Stimulated activated CD4-positive, alpha-beta T cell treated with anti-CD3 and anti-CD28 coated beads, Interleukin-12 subunit alpha, Interleukin-12 subunit beta, amount 100 ng/mL, for 24 hours (primary cell): ENCODE results near the gene IL34.
"Not testable (repeated sequence)": the region's sequence is repeated elsewhere in the genome, so short reads cannot be mapped to it uniquely, and the experiment has no call there.

Source experiments
- DNase-seq, 2 experiments: peaks; one replicate each; pipeline ENCODE4 v3.0.0-alpha.2; 2020; ENCODE audit warnings: low read depth in 2 of 2

Gene IL34

DNA sequence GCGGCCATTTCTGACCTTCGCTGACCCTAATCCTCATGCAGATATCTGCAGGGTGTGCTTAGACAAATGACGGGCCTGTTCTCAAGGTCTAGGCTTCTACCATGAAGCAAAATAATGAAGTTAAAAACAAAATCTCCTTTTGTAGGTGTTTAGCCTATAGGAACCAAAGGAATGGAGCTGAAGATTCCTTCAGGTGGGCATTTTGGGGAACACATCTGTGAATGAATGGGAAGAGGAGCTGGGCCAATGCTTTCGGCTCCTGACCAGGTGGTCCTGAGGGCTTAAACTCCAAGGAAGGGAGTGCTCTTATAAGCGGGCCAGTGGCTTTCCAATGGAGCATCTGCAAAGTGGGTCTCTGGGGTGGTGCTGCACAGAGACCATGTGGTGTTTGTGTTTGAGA lies 14.1 kb upstream of the IL34 start:
- DNase-seq = no peak

DNA sequence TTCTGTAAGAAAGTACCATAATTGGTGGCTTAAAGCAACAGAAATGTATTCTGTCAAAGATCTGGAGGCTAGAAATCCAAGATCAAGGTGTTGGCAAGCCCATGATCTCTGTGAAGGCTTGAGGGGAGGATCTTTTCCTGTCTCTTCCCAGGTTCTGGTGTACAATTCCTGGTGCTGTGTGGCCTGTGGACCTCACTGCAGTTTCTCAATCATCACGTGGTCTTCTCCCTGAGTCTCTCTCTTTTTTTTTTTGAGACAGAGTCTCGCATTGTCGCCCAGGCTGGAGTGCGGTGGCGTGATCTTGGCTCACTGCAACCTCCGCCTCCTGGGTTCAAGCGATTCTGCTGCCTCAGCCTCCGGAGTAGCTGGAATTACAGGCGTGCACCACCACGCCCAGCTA lies 12.7 kb upstream of the IL34 start:
- DNase-seq = not testable (repeated sequence)

DNA sequence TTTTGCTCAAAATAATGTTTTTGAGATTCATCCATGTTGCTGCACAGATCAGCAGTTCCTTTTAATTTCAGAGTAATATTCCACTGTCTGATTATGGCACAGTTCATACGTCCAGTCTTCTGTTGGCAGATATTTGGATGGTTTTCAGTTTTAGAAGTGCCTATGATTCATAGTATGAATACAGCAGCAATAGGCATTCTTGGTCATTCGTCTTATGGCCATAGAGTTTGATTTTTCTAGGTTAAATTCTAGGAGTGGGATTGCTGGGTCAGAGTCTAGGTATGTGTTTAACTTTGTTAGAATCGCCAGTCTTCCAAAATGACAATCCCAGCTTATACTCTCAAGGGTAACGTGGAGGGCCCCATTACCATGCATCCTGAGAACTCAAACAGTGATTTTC lies 11.5 kb upstream of the IL34 start:
- no peak for DNase-seq

DNA sequence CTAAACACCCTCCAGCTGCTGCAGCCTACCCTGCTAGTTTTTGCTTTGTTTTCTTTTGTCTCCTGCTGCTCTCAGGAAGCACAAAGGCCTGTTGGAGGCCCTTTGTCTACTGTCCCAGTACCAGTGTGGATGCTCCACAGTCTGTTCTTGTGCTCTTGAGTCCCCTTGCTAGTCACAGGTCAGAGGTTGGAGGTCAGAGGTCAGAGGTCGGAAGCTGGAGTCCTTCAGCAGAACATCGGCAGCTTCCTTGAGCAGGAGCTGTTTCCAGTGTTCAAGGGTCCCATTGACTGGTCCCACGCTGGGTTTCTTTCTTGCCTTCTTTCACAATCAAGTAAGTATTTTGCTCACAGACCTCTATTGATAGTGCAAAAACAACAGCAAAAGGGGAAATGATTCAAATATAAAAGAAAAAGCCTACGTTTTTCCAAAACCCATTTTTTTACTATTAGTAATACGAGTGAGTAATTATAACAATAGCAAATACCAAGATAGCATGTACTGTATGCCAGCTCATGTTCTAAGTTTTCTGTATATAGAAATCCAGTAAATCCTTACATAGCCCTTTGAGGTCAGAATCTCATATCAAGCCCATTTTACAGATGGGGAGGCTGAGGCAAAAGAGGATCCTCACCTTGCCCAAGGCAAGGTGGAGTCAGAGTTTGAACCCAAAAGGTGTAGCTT lies 10.9 kb upstream of the IL34 start:
- DNase-seq = no peak

DNA sequence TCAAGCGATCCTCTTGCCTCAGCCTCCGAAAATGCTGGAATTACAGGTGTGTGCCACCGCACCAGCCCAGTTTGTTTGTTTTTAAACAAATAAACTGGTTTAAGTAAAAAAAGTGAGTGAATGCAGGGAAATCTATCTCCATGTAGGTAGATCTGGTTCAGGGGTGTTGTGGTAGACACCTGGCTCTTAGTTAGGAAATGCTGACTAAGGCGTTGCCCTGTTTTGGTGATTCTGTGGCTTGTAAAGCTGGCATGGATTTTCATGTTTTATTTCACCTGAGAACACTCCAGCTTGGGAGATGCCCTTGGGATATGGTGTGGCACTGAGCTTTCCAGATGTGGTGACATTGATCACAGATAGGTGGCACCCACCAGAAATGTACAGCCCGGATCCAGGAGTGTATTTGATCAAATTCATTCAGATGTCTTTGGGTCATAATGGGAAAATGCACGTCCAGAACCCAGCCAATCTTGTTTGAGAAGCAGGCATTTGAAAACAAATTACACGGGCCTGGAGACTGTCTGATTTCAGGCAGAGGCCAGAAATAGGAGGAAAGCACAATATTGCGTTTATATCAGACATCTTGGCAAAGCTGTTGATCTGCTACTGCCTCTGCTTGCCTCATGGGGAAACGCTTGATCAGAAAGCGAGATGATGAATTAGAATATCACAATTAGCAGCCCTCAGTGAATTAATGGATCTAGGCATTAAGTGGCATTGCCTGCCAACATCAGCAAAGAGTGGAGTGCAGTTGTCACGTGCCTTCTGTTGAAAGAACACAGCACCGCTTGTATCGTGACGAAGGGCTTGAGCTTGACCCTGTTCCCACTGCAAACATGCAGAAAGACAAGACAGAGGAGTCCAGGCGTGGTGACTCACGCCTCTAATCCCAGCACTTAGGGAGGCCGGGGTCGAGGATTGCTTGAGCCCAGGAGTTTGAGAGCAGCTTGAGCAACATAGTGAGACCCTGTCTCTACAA lies 7.3 kb upstream of the IL34 start:
- DNase-seq = no peak

DNA sequence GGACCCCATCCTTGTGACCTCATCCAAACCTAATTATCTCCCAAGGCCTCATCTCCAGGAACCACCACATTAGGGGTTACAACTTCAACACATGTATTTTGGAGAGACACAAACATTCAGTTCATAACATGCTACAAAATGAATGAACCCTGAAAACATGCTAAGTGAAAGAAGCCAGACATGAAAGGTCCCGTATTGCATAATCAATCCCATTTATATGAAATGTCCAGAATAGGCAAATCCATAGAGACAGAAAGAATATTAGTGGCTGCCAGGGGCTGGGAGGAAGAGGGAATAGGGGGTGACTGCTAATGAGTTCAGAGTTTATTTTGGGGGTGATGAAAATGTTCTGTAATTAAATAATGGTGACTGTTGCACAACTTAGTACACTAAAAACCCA lies 3.7 kb upstream of the IL34 start:
- DNase-seq = no peak

DNA sequence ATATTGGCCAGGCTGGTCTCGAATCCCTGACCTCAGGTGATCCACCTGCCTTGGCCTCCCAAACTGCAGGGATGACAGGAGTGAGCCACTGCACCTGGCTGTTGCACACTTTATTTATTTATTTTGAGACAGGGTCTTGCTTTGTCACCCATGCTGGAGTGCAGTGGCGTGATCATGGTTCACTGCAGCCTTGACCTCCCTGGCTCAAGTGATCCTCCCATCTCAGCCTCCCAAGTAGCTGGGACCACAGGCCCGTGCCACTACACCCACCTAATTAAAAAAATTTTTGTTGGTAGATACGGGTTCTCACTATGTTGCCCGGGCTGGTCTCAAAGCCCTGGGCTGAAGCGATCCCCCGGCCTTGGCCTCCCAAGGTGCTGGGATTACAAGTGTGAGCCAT lies 3.1 kb upstream of the IL34 start:
- DNase-seq = not testable (repeated sequence)

DNA sequence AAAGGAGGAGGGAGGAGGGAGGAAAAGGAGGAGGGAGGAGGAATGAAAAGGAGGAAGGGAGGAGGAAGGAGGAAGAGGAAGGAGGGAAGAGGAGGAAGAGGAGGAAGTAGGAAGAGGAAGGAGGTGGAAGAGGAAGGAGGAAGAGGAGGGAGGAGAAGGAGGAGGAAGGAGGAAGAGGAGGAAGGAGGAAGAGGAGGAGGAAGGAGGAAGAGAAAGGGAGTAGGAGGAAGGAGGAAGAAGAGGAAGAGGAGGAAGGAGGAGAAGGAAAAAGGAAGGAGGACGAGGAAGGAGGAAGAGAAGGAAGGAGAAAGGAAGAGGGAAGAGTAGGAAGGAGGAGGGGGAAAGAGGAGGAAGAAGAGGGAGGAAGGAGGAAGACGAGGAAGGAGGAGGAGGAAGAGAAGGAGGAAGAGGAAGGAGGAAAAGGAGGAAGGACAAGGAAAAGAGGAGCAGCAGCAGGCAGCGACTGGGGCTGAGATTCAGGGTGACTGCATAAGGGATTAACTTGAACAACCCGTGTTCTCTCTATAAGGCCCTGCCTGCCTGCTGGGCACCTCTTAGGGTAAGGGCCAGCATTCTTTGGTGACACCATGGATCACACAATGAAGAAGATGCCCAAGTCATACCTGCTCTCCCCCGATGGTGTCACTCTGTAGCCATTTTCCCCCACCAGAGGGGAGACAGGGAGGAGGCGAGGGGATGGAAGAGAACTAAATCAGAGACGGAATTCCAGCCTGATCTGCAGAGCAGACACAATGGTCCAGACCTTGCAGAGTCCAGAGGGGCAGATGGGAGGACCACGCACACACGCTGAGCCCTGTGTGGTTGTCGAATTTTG lies 1.4 kb upstream of the IL34 start:
- no peak for DNase-seq

DNA sequence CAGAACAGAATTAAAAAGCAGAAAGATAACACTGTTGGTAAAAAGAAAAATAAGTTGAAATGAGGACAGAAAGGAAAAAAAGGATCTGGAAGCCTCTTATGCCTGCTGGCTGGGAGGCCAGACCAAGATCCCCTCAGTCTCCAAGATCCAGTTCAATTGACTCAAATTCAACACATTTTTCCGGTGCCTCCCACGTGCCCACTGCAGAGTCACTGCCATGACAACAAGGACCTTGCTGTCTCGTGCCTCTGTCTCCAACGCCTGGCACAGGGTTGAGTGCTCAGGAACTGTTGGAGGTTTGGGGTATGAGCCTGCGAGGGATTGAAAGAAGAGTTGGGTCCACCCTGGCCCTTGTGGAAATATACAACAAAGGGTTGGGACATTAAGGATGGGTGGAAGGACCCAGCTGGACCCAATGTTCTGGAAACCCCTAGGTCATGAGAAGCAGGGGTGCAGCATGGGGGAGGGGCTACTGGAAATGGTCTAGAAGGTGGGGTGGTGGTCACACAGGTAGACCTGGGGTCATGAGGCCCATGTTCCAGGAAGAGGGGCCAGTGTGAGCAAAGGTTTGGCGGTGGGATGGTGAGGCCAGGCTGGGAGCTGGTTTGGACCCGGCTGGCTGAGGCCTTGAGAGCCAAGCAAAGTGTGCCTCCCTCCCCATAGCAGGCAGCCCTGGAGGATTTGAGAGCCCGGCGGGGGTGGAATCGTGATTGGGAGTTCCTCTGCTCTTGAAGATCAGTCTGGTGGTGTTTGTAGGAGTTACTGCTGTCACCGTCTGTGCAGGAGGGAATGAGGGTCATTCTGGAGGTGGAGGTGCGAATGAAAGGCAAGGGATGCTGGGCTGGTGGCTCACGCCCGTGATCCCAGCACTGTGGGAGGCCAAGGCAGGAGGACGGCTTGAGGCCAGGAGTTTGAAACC lies 1.3 kb downstream of the IL34 start:
- no peak for DNase-seq

DNA sequence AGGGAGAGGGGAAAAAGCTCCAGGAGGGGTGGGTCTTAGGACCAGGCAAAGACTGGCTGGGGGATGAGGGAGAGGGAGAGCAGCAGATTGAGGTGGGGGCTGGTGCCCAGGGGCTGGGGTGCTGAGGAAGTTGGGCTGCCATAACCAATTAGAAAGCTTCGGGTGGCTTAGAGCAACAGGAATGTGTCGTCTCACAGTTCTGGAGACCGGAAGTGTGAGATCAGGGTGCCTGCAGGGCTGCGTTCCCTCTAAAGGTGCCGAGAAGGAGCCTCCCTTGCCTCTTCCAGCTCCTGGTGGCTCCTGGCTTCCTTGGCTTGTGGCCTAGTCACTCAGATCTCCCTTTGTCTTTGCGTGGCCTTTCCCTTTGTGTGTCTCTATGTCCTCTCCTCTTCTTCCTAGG lies 2.2 kb downstream of the IL34 start:
- DNase-seq = no peak

DNA sequence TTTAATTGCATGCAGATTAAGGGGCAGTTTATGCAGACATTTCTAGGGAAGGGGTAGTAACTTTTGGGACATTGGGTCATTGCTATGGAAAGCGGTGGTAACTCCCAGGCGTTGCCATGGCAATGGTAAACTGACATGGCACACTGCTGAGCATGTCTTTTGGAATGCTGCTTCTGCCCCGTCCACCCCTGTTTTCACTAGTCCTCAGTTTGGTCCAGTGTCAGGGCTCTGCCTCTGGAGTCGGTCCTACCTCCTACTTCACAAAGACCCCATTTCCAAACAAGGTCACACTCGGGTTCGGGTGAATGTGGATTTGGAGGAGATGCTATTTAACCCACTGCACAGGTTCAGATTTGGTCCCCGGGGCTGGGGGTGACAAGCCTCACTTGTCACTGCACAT lies 2.9 kb downstream of the IL34 start:
- no peak for DNase-seq

DNA sequence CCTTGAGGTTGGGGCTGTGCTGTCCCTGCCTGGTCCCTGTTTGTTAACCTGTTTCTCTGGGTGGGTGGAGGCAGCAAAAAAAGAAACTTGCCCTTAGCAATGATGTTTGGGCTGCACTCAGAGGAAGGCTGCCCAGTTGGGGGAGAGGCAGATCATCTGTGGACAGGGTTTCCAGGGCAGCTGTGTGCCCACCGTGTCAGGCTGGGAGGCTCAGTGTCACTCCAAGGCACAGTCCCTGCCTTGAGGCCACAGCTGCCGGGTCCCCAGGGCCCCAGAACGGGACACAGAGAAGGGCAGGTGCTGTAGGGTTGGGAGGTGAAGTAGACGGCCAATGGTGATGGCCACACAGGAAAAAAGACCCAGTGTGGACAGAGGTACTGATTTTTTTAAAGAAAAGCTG lies 3.9 kb downstream of the IL34 start:
- no peak for DNase-seq

DNA sequence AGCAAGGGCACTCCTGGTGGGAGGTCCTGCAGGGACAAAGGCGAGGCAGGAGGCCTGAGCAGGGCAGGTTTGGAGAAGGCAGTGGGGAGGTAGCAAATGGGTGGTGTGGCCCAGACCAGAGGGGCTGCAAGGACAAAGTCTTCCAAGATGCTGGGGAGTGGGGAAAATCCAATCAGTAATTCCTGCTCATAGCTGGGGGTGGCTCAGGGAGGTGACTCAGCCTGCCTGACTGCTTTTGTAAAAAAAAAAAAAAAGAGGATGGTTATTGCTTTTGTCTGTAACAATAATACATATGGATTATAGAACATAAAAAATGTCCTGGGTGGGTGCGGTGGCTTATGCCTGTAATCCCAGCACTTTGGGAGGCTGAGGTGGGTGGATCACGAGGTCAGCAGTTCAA lies 5.2 kb downstream of the IL34 start:
- no peak for DNase-seq

DNA sequence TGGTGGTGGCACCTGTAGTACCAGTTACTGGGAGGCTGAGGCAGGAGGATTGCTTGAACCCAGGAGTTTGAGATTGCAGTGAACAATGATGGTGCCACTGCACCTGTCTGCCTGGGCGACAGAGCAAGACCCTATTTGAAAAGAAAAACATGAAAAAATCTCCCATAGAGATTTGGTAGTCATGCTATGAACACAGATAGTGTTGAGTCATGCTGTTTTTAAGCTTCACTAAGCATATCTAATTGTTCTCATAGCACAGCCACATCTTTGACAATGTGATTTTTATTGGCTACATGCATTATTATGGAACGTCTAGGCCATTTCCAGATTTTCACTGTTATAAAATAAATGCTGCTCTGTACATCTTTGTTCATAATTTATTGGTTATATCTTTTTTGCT lies 6.0 kb downstream of the IL34 start:
- no peak for DNase-seq

DNA sequence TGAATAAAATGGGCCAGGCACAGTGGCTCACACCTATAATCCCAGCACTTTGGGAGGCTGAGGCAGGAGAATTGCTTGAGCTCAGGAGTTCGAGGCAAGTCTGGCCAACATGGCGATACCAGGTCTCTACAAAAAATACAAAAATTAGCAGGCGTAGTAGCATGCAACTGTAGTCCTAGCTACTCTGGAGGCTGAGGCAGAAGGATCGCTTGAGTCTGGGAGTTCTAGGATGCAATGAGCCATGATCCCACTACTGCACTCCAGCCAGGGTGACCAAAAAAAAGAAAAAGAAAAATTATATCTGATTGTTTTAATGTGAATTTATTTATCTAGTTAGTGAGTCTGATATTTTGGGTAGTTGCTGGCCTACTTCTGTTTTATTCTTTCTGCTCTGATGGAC lies 7.0 kb downstream of the IL34 start:
- no peak for DNase-seq

DNA sequence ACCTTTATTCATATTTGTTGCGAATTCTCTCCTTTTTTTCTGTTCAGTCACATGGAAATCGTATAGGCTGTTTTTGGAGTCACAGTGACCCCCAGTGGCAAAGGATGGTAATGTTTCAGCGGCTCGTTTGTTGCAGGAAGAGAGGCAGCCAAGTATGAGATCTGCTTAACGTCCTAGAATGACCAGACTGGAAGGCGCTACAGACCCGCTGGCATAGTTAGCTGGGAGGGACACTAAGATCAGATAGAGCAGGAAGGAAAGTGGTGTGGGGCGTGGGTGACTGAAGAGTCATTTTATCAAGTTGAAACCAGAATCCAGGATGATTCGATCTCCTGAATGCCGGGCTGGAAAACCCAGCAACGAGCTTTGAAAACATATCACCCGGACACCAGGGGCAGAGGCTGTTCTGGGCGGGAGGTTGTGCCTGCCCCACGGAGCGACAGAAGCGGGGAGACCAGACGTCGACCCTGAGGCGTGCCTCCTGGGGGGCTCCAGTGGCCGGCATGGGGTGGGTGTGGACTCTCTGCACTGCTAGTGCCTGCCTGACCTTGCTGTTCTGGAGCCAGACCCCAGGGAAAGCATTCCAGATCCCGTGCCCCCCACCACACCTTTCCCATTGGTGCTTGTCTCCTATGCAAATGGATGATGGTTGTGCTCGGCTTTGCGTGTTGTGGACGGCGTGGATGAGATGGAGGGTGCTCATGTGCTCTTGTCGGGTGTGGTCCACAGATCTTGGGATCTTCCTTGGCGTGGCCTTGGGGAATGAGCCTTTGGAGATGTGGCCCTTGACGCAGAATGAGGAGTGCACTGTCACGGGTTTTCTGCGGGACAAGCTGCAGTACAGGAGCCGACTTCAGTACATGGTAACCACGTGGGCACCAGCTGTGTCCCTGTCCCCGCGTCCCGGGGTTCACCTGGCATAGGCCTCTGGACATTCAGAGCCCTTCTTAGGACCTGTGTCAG lies 7.7 kb downstream of the IL34 start:
- DNase-seq = peak; percentile 59 to 84

DNA sequence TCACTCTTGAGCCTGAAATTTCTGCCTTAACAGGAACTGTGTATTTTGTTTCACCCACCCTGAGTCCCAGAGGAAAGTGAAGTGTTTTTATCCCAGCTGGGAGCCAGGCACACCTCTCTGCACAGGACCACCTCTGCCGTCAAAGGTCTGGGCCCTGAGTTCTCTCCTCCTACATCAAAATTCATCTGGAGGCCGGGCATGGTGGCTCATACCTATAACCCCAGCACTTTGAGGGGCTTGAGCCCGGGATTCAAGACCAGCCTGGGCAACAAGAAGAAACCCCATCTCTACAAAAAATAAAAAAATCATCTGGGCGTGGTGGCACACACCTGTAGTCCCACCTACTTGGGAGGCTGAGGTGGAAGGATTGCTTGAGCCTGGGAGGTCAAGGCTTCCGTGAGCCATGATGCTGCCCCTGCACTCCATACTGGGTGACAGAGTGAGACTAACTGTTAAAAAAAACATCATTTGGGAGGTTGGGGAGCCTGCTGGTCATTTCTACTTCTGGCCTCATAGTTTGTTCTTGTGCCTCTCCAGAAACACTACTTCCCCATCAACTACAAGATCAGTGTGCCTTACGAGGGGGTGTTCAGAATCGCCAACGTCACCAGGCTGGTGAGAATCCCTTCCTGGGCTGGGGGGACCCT lies 9.8 kb downstream of the IL34 start:
- no peak for DNase-seq

DNA sequence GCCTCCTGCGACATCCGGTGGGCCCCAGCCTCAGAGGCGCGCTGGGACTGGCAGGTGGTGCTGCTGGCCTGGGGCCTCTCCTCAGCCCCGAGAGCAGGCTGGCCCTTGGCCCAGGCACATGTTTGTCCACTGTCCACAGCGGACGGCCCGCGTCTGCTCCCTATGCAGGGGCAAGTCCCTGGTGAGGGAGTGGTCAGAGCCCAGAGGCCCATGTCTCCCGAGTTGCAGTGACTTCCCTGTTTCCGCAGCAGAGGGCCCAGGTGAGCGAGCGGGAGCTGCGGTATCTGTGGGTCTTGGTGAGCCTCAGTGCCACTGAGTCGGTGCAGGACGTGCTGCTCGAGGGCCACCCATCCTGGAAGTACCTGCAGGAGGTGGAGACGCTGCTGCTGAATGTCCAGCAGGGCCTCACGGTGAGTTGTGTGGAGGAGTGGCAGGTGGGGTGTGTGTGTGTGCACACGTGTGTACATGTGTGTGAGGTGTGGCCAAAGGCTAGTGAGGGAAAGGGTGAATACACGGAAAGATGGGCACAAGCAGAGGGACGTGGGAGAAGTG lies 10.4 kb downstream of the IL34 start:
- DNase-seq = no peak

DNA sequence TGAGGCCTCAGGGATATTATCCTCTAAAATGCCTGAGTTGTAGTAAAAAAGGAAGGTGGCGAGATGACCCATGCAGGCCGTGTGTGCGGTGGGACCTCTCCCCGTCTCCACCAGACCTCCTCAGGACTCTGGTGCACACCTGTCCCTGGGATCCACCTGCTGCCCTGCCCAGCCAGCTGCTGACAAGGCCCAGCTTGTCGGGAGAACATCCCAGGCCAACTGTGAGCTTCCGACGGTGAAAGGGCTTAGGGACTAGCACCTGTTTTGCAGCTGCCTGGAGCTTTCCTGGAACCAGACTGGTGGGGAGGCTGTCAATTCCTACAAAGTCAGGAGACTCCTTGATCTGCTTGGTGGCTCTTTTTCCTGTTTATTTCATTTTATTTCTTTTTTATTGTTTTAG lies 11.6 kb downstream of the IL34 start:
- no peak for DNase-seq
